ENCODE results near the gene CYTH4. TPM values are rescaled to one million over a fixed set of nuclear protein-coding genes. Genes with fewer than 3 reads are reported as not detected.

Gene CYTH4
- total RNA-seq, 1 experiment from 2014 or later, result not detected

GRCh38 chr22:37267135-37267587, 15.1 kb upstream of the CYTH4 start:
- DNase-seq (ENCODE audit: low spot score), result no peak
- in situ Hi-C loops (cut with HindIII; ENCODE audit: low sequenced_read_pairs), result no loop called here

GRCh38 chr22:37267661-37268413, 14.5 kb upstream of the CYTH4 start:
- in situ Hi-C loops (cut with HindIII; ENCODE audit: low sequenced_read_pairs), result no loop called here
- no peak for DNase-seq (ENCODE audit: low spot score)

- in situ Hi-C loops (cut with HindIII; ENCODE audit: low sequenced_read_pairs), result no loop called here
- no peak for DNase-seq (ENCODE audit: low spot score)
These were observed 12.2 kb upstream of the CYTH4 start for GRCh38 chr22:37269936-37270678.

GRCh38 chr22:37270928-37271650, 11.2 kb upstream of the CYTH4 start:
- DNase-seq (ENCODE audit: low spot score), result no peak

GRCh38 chr22:37273126-37273845, 9.0 kb upstream of the CYTH4 start:
- DNase-seq (ENCODE audit: low spot score), result no peak
- in situ Hi-C loops (cut with HindIII; ENCODE audit: low sequenced_read_pairs), result no loop called here

More at GRCh38 chr22:37270928-37271650, 11.2 kb upstream of the CYTH4 start:
- in situ Hi-C loops (cut with HindIII; ENCODE audit: low sequenced_read_pairs), result no loop called here

- in situ Hi-C loops (cut with HindIII; ENCODE audit: low sequenced_read_pairs), result no loop called here
- no peak for DNase-seq (ENCODE audit: low spot score)
These were observed 8.5 kb upstream of the CYTH4 start for GRCh38 chr22:37273846-37274225.

GRCh38 chr22:37274380-37274862, 7.9 kb upstream of the CYTH4 start:
- DNase-seq (ENCODE audit: low spot score), result no peak
- in situ Hi-C loops (cut with HindIII; ENCODE audit: low sequenced_read_pairs), result no loop called here

- in situ Hi-C loops (cut with HindIII; ENCODE audit: low sequenced_read_pairs), result no loop called here
- DNase-seq (ENCODE audit: low spot score), result no peak
These were observed 7.2 kb upstream of the CYTH4 start for GRCh38 chr22:37275134-37275533.

GRCh38 chr22:37275622-37276021, 6.7 kb upstream of the CYTH4 start:
- in situ Hi-C loops (cut with HindIII; ENCODE audit: low sequenced_read_pairs), result no loop called here

GRCh38 chr22:37276776-37277175, 5.5 kb upstream of the CYTH4 start:
- no peak for DNase-seq (ENCODE audit: low spot score)
- in situ Hi-C loops (cut with HindIII; ENCODE audit: low sequenced_read_pairs), result no loop called here

More at GRCh38 chr22:37275622-37276021, 6.7 kb upstream of the CYTH4 start:
- no peak for DNase-seq (ENCODE audit: low spot score)

GRCh38 chr22:37277384-37277783, 4.9 kb upstream of the CYTH4 start:
- in situ Hi-C loops (cut with HindIII; ENCODE audit: low sequenced_read_pairs), result no loop called here
- DNase-seq (ENCODE audit: low spot score), result no peak

- in situ Hi-C loops (cut with HindIII; ENCODE audit: low sequenced_read_pairs), result no loop called here
- DNase-seq (ENCODE audit: low spot score), result no peak
These were observed 4.0 kb upstream of the CYTH4 start for GRCh38 chr22:37278261-37278660.

- DNase-seq (ENCODE audit: low spot score), result no peak
- in situ Hi-C loops (cut with HindIII; ENCODE audit: low sequenced_read_pairs), result no loop called here
These were observed 2.8 kb upstream of the CYTH4 start for GRCh38 chr22:37279331-37280181.

GRCh38 chr22:37280718-37281117, 1.6 kb upstream of the CYTH4 start:
- in situ Hi-C loops (cut with HindIII; ENCODE audit: low sequenced_read_pairs), result no loop called here
- no peak for DNase-seq (ENCODE audit: low spot score)

GRCh38 chr22:37281195-37281594, 1.1 kb upstream of the CYTH4 start:
- in situ Hi-C loops (cut with HindIII; ENCODE audit: low sequenced_read_pairs), result no loop called here
- DNase-seq (ENCODE audit: low spot score), result no peak

GRCh38 chr22:37281646-37282384, 493 bp upstream of the CYTH4 start:
- in situ Hi-C loops (cut with HindIII; ENCODE audit: low sequenced_read_pairs), result no loop called here
- no peak for DNase-seq (ENCODE audit: low spot score)

GRCh38 chr22:37283393-37283937, 1.2 kb downstream of the CYTH4 start:
- DNase-seq (ENCODE audit: low spot score), result no peak
- in situ Hi-C loops (cut with HindIII; ENCODE audit: low sequenced_read_pairs), result no loop called here
